Lung (tissue), 12 donors: ENCODE data around the gene DHDH. TPM values are rescaled to one million over a fixed set of nuclear protein-coding genes. Genes with fewer than 3 reads are reported as not detected.

Experiments
- ATAC-seq: fragments of 200-7000 bp; cut with Tn5 transposase; one replicate; pipeline ENCODE4 v1.9.1; 2020; ENCODE audit warnings: moderate number of reproducible peaks; ENCODE audit not compliant: insufficient read depth, low FRiP score
- DNase-seq, 3 donors: peaks; one replicate each; pipeline ENCODE4 v3.0.0-alpha.2; 2013 to 2017
- H3K27ac ChIP-seq, 2 donors: one replicate each; pipeline ENCODE4 v1.5.1; 2013; ENCODE audit warnings: mild to moderate bottlenecking in 2 of 2, moderate library complexity in 2 of 2, control low read depth in 1 of 2, inconsistent platforms in 1 of 2, low read depth in 1 of 2, low read length in 1 of 2
- H3K27me3 ChIP-seq, 3 donors: one replicate each; pipeline ENCODE4 v1.5.1; 2013; ENCODE audit warnings: low read length in 2 of 3; ENCODE audit not compliant: control insufficient read depth in 3 of 3, insufficient read depth in 3 of 3
- H3K36me3 ChIP-seq, 4 donors: one replicate each; pipeline ENCODE4 v1.5.1; 2013; ENCODE audit warnings: low read length in 4 of 4, mild to moderate bottlenecking in 1 of 4, moderate library complexity in 1 of 4; ENCODE audit not compliant: control insufficient read depth in 4 of 4, insufficient read depth in 4 of 4
- H3K4me1 ChIP-seq, 5 donors: one replicate each; pipeline ENCODE4 v1.5.1; 2013; ENCODE audit warnings: low read length in 5 of 5, mild to moderate bottlenecking in 2 of 5, moderate library complexity in 1 of 5; ENCODE audit not compliant: control insufficient read depth in 5 of 5, insufficient read depth in 5 of 5
- H3K4me3 ChIP-seq: one replicate; pipeline ENCODE4 v1.5.1; 2013; ENCODE audit warnings: mild to moderate bottlenecking, control low read depth, moderate library complexity
- H3K9ac ChIP-seq, 2 donors: one replicate each; pipeline ENCODE4 v1.5.1; 2013; ENCODE audit warnings: low read length in 2 of 2, control low read depth in 1 of 2; ENCODE audit not compliant: insufficient read depth in 1 of 2
- H3K9me3 ChIP-seq, 4 donors: one replicate each; pipeline ENCODE4 v1.5.1; 2013; ENCODE audit warnings: low read length in 3 of 4, mild to moderate bottlenecking in 1 of 4, moderate library complexity in 1 of 4; ENCODE audit not compliant: control insufficient read depth in 4 of 4, insufficient read depth in 3 of 4
- CTCF ChIP-seq: IDR thresholded peaks from 2 replicates; pipeline ENCODE4 v1.5.1; 2012; ENCODE audit warnings: mild to moderate bottlenecking; ENCODE audit errors: control extremely low read depth, extremely low read depth
- WGBS, 2 donors: extraction: QIAGEN DNeasy Blood & Tissue Kit; methylation state at CpG; one replicate each; pipeline ENCODE4 v1.1.7; 2013; 5-methylcytosine and 5-hydroxymethylcytosine counted together
- polyA plus RNA-seq, 2 donors: library from polyadenylated mRNA; stranded (reverse); fragments of 200-250 nt; gene quantifications; one replicate each; pipeline ENCODE4 v1.2.1, GENCODE V29; 2013
- total RNA-seq, 2 donors: library from RNA; depleted of rRNA in 1 of 2; stranded (reverse); fragments of >200 nt in 1 of 2; gene quantifications; one replicate each; pipeline ENCODE4 v1.2.1, GENCODE V29; 2014 to 2021
- donor health status: control.
- donor health status: control.
- donor health status: Bipolar disorder and iron deficiency.
- donor health status: healthy.
- donor health status: DM: yes; HTN: yes; CAD: no.

DHDH gene
- total and polyA plus RNA-seq, 4 donors = 0.51 to 6.0 (median 1.9) TPM

DNA sequence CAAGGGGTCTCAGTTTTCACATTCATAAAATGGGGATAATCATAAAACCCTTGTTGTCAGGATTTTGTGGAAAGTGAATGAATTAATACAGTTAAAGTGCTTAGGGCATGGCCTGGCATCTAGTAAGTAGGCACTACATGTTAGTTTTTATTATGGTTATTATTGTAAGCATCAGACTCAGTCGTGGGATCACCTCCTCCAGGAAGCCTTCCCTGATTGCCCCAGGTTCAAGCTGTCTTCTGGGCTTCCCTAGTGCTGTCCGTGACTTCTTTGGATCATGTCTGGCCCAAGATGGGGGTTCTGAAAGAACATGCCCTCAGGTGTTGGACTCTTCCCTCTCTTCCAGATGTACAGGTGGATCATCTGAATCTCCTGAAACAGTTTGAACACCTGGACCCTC is 22.7 kb upstream of the DHDH start:
- Histone ChIP-seq H3K36me3 (peaks cover 0 to 58% (median 36%) of the 10 kb centered on the region in 4 donors), H3K4me1 (peaks cover 0 to 3% (median 0%) of the 10 kb centered on the region in 5 donors), H3K27ac (no peak overlapping the region), H3K4me3 (no peak overlapping the region), H3K27me3 (no peaks in the 10 kb centered on the region), H3K9ac (no peak overlapping the region), H3K9me3 (no peaks in the 10 kb centered on the region)
- ATAC-seq (no peak), DNase-seq (no peak)
- no peak for TF ChIP-seq CTCF
- 96% methylated on average over 2 of the region's 2 CpGs for WGBS, 2 donors

DNA sequence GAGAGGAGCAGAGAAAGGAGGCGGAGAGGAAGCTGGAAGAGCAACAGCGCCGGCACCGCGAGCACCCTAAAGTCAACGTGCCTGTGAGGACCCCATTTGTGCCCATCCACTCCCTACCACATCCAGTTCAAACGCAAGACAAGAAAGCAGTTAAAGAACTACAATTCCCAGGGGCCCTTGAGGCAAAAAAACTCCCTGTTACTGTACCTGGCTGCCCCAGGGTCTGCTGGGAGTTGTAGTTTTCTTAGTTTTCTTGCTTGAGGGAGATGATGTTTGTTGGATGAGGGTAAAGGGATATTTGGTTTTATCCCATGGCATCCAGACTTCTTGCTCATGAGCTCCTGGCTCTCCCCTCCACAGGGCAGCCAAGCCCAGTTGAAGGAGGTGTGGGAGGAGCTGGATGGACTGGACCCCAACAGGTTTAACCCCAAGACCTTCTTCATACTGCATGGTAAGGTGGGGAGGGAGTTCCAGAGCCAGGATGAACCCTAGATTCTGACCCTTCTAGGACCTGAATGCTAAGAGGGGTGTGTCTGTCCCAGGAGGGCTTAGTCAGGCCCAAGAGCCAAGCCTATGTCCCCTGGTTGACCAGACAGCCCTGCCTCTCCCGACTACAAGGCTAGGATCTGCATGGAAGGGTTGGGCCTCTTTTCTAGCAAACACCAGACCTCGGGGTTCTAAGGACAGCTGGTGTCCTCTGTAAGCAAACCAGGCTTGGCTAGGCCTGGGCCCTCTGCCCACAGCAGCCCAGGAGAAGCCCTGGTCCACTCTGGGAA is 20.2 kb upstream of the DHDH start:
- Histone ChIP-seq H3K27me3 (no peaks in the 10 kb centered on the region), H3K9me3 (no peaks in the 10 kb centered on the region), H3K4me1 (peaks cover 0 to 3% (median 0%) of the 10 kb centered on the region in 5 donors), H3K27ac (no peak overlapping the region), H3K36me3 (peaks cover 0 to 55% (median 37%) of the 10 kb centered on the region in 4 donors), H3K9ac (no peak overlapping the region), H3K4me3 (no peak overlapping the region)
- TF ChIP-seq CTCF = no peak
- ATAC-seq = no peak
- 95 to 97% methylated on average over 9 of the region's 9 CpGs for WGBS, 2 donors
- no peak for DNase-seq

- Histone ChIP-seq H3K27ac (no peak overlapping the region), H3K27me3 (no peaks in the 10 kb centered on the region), H3K4me1 (peaks cover 0 to 3% (median 0%) of the 10 kb centered on the region in 5 donors), H3K36me3 (peaks cover 2 to 56% (median 43%) of the 10 kb centered on the region in 4 donors), H3K9ac (no peak overlapping the region), H3K4me3 (no peak overlapping the region), H3K9me3 (no peaks in the 10 kb centered on the region)
- no peak for TF ChIP-seq CTCF
- 90 to 96% methylated on average over 8 of the region's 8 CpGs for WGBS, 2 donors
- DNase-seq (no peak), ATAC-seq (no peak)
Measured at GRCh38 chr19:48914181-48914580, 19.3 kb upstream of the DHDH start.
